UCSD-AML1 (cell line): ENCODE measurements around the gene TOR1AIP2.

ENCODE experiments used
- DNase-seq: peaks from one replicate; lab custom pipeline; 2025; ENCODE audit not compliant: unreplicated experiment; lab: John Stamatoyannopoulos, UW

TOR1AIP2 gene

GRCh38 chr1:179877586-179878265 is at the start of gene TOR1AIP2:
TOR1AIP2 (minus strand) TSS chr1:179877803; CDS start chr1:179852665, 25,138 bp downstream.
- peak; percentile 87 for DNase-seq

DNA sequence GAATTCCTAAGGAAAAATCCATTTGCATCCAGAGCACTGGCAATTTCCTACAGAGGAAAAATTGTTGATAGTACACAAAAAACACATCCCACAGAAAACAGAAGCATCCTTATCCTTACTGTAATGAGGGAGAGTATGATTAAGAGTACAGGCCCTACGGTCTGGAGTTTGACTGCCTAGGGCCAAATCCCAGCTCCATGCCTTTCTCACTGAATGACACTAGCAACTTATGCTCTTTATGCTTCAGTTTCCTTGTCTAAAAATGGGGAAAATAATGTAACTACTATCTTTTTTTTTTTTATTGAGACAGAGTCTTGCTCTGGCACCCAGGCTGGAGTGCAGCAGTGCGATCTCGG is 49.2 kb upstream of the TOR1AIP2 start:
- DNase-seq: no peak

DNA sequence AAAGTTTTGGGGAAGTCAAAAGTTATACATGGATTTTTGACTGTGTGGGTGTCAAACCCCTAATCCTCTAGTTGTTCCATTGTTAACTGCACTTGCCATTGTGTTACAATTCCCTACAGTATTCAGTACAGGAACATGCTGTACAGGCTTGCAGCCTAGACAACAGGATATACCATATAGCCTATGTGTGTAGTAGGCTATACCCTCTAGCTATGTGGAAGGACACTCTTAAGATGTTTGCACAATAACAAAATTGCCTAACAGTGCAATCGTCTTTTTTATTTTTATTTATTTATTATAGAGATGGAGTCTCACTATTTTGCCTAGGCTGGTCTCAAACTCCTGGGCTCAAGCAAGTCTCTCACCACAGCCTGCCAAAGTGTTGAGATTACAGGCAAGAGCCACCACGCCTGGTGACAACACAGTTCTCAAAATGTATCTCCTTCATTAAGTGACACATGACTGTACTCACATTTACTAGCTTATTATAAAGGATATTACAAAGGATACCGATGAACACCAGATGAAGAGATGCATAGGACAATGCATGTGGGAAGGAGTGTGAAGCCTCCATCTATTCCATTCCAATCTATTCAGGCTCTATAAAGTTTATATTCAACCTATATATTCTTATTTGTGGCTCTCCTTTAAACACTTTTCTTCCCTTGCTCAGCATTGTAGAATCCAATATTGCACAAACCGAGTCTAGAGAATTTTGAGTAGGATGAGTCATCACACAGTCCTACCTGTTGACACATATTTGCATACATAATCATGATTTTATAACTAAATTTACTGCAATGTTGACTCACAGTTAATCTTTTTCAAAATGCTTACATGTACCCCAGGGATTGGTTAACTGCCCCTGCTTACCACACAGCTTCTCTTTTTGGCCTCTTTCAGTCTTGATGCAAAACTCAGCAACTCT is 48.6 kb upstream of the TOR1AIP2 start:
- no peak for DNase-seq

GRCh38 chr1:179925302-179925701 is 47.7 kb upstream of the TOR1AIP2 start:
- no peak for DNase-seq

- no peak for DNase-seq
Measured at GRCh38 chr1:179924268-179924667, 46.7 kb upstream of the TOR1AIP2 start.

GRCh38 chr1:179923029-179923428 is 45.4 kb upstream of the TOR1AIP2 start:
- DNase-seq: no peak

- no peak for DNase-seq
Measured at GRCh38 chr1:179921981-179922872, 44.6 kb upstream of the TOR1AIP2 start.

GRCh38 chr1:179921472-179921871 is 43.9 kb upstream of the TOR1AIP2 start:
- DNase-seq: no peak

- no peak for DNase-seq
Measured at GRCh38 chr1:179917601-179918429, 40.2 kb upstream of the TOR1AIP2 start.

DNA sequence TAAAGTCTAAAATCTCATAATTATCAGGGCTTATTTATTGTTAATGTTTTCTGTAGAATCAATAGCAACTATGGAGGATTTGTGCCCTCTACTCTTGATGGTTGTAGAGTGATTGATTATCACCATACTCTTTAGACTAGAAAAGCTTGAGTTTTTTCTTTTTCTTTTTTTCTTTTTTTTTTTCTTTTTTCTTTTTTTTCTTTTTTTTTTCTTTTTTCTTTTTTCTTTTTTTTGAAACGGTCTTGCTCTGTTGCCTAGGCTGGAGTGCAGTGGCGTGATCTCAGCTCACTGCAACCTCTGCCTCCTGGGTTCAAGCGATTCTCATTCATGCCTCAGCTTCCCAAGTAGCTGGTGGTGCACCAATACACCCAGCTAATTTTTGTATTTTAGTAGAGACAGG is 34.2 kb upstream of the TOR1AIP2 start:
- no peak for DNase-seq

- no peak for DNase-seq
Measured at GRCh38 chr1:179910934-179911333, 33.3 kb upstream of the TOR1AIP2 start.

DNA sequence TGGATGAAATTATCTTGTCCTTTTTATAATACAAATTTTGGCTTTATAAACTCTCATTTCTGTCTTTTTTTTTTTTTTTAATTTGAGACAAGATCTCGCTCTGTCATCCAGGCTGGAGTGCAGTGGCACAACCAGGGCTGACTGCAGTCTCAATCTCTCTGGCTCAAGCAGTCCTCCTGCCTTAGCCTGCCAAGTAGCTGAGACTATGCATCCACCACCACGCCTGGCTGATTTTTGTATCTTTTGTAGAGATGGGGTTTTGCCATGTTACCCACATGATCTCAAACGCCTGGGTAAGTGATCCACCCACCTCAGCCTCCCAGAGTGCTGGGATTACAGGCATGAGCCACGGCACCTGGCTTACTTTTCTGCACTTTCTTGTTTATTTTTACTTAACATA is 12.0 kb upstream of the TOR1AIP2 start:
- DNase-seq: no peak

DNA sequence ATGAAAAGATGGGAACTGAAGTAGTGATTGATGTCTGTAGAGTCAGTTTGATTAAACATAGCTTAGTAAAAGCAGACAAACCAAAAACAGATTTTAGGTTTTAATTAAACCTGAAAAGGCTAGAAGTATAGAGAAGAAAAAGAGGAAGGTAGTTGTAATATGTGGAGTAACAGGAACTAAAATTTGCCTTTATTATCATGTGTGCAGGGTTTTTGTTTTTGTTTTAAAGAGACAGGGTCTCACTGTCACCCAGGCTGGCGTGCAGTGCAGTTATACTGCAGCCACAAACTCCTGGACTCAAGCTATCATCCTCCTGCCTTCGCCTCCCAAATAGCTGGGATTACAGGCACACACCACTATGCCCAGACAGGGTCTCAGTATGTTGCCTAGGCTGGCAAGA is 10.5 kb upstream of the TOR1AIP2 start:
- DNase-seq: no peak

DNA sequence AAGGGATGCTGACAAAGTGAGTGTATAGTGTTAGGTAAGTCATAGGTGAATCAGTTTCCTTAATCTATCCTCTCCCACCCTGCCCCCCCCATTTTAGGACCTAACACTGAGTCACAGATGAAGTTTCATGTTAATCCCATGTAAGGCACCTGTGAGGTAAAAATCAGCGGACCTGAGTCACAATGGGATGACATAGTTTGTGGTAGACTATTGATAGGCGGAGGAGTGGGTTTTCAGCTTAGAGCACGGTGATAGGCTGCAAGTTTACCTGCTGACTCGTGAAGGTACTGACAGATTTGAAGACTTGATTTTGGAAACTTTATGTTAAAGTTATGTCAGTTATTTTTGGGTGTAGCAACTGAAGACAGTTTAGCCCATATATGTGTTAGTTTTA is 6.1 kb upstream of the TOR1AIP2 start:
- no peak for DNase-seq

GRCh38 chr1:179883040-179883744 is 5.6 kb upstream of the TOR1AIP2 start:
- no peak for DNase-seq

GRCh38 chr1:179882253-179883039 is 4.8 kb upstream of the TOR1AIP2 start, which contains the start of gene TOR1AIP1:
TOR1AIP1 (plus strand) TSS chr1:179882285; CDS start chr1:179882503, 218 bp downstream.
- DNase-seq: peak; percentile 99

DNA sequence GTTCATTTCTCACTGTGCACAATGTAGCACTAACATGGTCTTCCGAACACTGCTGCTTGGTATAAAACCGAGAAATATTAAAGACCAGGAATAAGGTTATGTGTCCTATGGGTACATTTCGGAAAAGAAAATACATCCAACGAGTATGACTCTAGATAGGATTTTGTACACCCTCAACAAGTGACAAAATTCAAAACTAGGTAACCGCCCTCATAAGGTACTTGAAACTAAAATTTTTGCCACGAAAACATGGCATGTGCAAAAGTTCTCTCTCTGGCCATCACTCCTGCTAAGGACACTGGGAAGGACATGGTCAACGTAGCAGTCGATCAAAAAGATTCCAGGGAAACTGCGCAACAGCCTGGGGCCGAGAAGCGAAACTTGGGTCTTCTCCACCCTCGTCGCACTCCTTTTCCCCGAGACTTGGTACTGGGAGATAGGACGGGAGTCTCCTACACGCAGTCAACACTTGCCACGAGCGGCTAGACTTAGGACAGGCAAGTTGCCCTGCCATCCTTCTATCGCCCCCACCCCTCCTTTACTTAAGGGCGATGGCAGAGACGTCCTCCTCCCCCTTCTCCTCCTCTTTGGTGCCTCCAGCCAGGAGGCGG is 4.1 kb upstream of the TOR1AIP2 start:
- no peak for DNase-seq

DNA sequence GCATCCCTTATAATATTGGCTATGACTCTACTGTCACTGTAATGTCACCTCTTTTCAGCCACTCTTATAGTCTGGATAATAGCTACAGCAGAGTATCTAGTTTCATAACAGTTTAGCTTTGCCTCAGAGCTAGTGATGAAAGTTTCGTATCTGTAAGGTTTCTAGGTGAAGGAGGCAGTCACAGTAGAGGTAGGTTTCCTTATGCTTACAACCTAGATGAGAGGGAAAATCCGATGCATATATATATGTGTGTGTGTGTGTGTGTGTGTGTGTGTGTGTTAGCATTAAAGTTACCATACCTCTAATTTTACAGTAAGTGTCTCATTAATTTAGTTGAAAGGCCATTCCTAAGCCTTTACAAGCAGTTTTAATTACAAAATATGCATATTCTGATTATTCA is 2.2 kb upstream of the TOR1AIP2 start:
- DNase-seq: no peak
